Right ventricle myocardium superior (tissue), 1 donor: ENCODE measurements around the gene HOXA9. TPM values are rescaled to one million over a fixed set of nuclear protein-coding genes. Genes with fewer than 3 reads are reported as not detected.

Experiments used
- ATAC-seq: fragments of 200-7000 bp; cut with Tn5 transposase; one replicate; pipeline ENCODE4 v1.9.1; 2020; ENCODE audit warnings: mild to moderate bottlenecking; ENCODE audit not compliant: poor library complexity
- DNase-seq: peaks from one replicate; pipeline ENCODE4 v3.0.0-alpha.2; 2020
- intact Hi-C: fragments of 100-400 bp; cut with DNase I; formaldehyde crosslinking; loops from one replicate; pipeline ENCODE4 v1.11.2; 2022
- total RNA-seq: library from RNA; stranded (reverse); fragmentation: NEBNext Ultra II Directional; extraction: Animal tissue kit (Norgen Biotek cat#: 25700); gene quantifications from one replicate; pipeline ENCODE4 v1.2.1, GENCODE V29; 2021
- donor health status: DM: no; HTN: yes; CAD: no; lungs with severe emphysema.

Gene HOXA9
- total RNA-seq, 1 donor from 2014 or later, result not detected

- no peak for ATAC-seq
- intact Hi-C loops, result no loop called here
- no peak for DNase-seq
Observed at GRCh38 chr7:27141137-27141922, 24.0 kb downstream of the HOXA9 start.

GRCh38 chr7:27140126-27140857 is 25.0 kb downstream of the HOXA9 start:
- ATAC-seq, result no peak
- intact Hi-C loops, result no loop called here

GRCh38 chr7:27139334-27140125 is 25.8 kb downstream of the HOXA9 start:
- ATAC-seq (no peak), DNase-seq (no peak)
- intact Hi-C loops, result no loop called here

More at GRCh38 chr7:27140126-27140857, 25.0 kb downstream of the HOXA9 start:
- no peak for DNase-seq

- DNase-seq (no peak), ATAC-seq (no peak)
- intact Hi-C loops, result no loop called here
Observed at GRCh38 chr7:27138985-27139333, 26.4 kb downstream of the HOXA9 start.

GRCh38 chr7:27138472-27138871 is 26.9 kb downstream of the HOXA9 start:
- ATAC-seq (no peak), DNase-seq (no peak)
- intact Hi-C loops, result no loop called here

- intact Hi-C loops, result no loop called here
- no peak for DNase-seq
- ATAC-seq, result no peak
Observed at GRCh38 chr7:27137640-27138315, 27.6 kb downstream of the HOXA9 start.

GRCh38 chr7:27134392-27134791 is 30.9 kb downstream of the HOXA9 start:
- no peak for ATAC-seq
- DNase-seq, result no peak
- intact Hi-C loops, result no loop called here

GRCh38 chr7:27133409-27134231 is 31.7 kb downstream of the HOXA9 start:
- intact Hi-C loops, result no loop called here
- no peak for ATAC-seq

GRCh38 chr7:27132978-27133377 is 32.4 kb downstream of the HOXA9 start:
- intact Hi-C loops, result no loop called here
- ATAC-seq (no peak), DNase-seq (no peak)

More at GRCh38 chr7:27133409-27134231, 31.7 kb downstream of the HOXA9 start:
- no peak for DNase-seq

GRCh38 chr7:27132214-27132613 is 33.1 kb downstream of the HOXA9 start:
- DNase-seq, result no peak
- no peak for ATAC-seq
- intact Hi-C loops, result no loop called here

GRCh38 chr7:27131390-27131819 is 33.9 kb downstream of the HOXA9 start:
- ATAC-seq, result no peak
- intact Hi-C loops, result no loop called here
- no peak for DNase-seq

- DNase-seq, result peak; percentile 89
- peak; percentile 95 for ATAC-seq
- intact Hi-C loops, result no loop called here
Observed at GRCh38 chr7:27130540-27131389, 34.6 kb downstream of the HOXA9 start, which contains the start of gene HOXA4. Gene HOXA4 (minus strand): TSS chr7:27130757. CDS start chr7:27130733, 24 bp downstream.

- no peak for DNase-seq
- peak; percentile 14 for ATAC-seq
- intact Hi-C loops, result no loop called here
Observed at GRCh38 chr7:27129729-27130539, 35.4 kb downstream of the HOXA9 start.

GRCh38 chr7:27128776-27129728 is 36.3 kb downstream of the HOXA9 start:
- ATAC-seq (no peak), DNase-seq (no peak)
- intact Hi-C loops, result no loop called here

GRCh38 chr7:27128034-27128433 is 37.3 kb downstream of the HOXA9 start:
- intact Hi-C loops, result no loop called here
- DNase-seq (no peak), ATAC-seq (no peak)
